ENCODE data around the gene CLDN22. TPM values are rescaled to one million over a fixed set of nuclear protein-coding genes. Genes with fewer than 3 reads are reported as not detected.

CLDN22 gene
- total and polyA plus RNA-seq, 4 donors = 0.09 to 0.49 (median 0.11) TPM; not detected in 1

GRCh38 chr4:183333202-183333601 is 13.1 kb upstream of the CLDN22 start:
- no peak overlapping the region for H3K27ac ChIP-seq (ENCODE audit: low read depth in 1 of 2, low read length in 1 of 2)
- no peaks in the 10 kb centered on the region for H3K36me3 ChIP-seq (ENCODE audit: control insufficient read depth in 4 of 4, insufficient read depth in 4 of 4, low read length in 4 of 4)
- peaks cover 0 to 5% (median 0%) of the 10 kb centered on the region in 5 donors for H3K4me1 ChIP-seq (ENCODE audit: control insufficient read depth in 5 of 5, insufficient read depth in 5 of 5, low read length in 5 of 5)
- no peak overlapping the region for H3K4me3 ChIP-seq
- no peak for DNase-seq
- no peak for TF ChIP-seq CTCF (IDR thresholded peaks at IDR 0.05; ENCODE audit: control extremely low read depth, extremely low read depth)
- no peak for ATAC-seq (ENCODE audit: insufficient read depth, low FRiP score)
- H3K9me3 ChIP-seq (ENCODE audit: control insufficient read depth in 4 of 4, insufficient read depth in 3 of 4, low read length in 3 of 4) = peaks cover 0 to 2% (median 0%) of the 10 kb centered on the region in 4 donors
- H3K9ac ChIP-seq (ENCODE audit: insufficient read depth in 1 of 2, low read length in 2 of 2) = no peak overlapping the region
- 92% methylated on average over 9 of the region's 9 CpGs for WGBS, 2 donors
- H3K27me3 ChIP-seq (ENCODE audit: control insufficient read depth in 3 of 3, insufficient read depth in 3 of 3, low read length in 2 of 3) = no peaks in the 10 kb centered on the region

GRCh38 chr4:183332447-183332846 is 12.4 kb upstream of the CLDN22 start:
- WGBS, 2 donors = 86 to 88% methylated on average over 11 of the region's 11 CpGs

GRCh38 chr4:183330841-183331240 is 10.8 kb upstream of the CLDN22 start:
- ATAC-seq (ENCODE audit: insufficient read depth, low FRiP score) = no peak
- H3K4me1 ChIP-seq (ENCODE audit: control insufficient read depth in 5 of 5, insufficient read depth in 5 of 5, low read length in 5 of 5) = peaks cover 0 to 5% (median 0%) of the 10 kb centered on the region in 5 donors
- H3K36me3 ChIP-seq (ENCODE audit: control insufficient read depth in 4 of 4, insufficient read depth in 4 of 4, low read length in 4 of 4) = no peaks in the 10 kb centered on the region
- TF ChIP-seq CTCF (IDR thresholded peaks at IDR 0.05; ENCODE audit: control extremely low read depth, extremely low read depth) = no peak
- WGBS, 2 donors = 90 to 96% methylated on average over 2 of the region's 2 CpGs
- no peak overlapping the region for H3K27ac ChIP-seq (ENCODE audit: low read depth in 1 of 2, low read length in 1 of 2)
- no peak overlapping the region for H3K9ac ChIP-seq (ENCODE audit: insufficient read depth in 1 of 2, low read length in 2 of 2)
- peaks cover 0 to 5% (median 0%) of the 10 kb centered on the region in 4 donors for H3K9me3 ChIP-seq (ENCODE audit: control insufficient read depth in 4 of 4, insufficient read depth in 3 of 4, low read length in 3 of 4)
- no peak overlapping the region for H3K4me3 ChIP-seq
- no peaks in the 10 kb centered on the region for H3K27me3 ChIP-seq (ENCODE audit: control insufficient read depth in 3 of 3, insufficient read depth in 3 of 3, low read length in 2 of 3)
- no peak for DNase-seq

More at GRCh38 chr4:183332447-183332846, 12.4 kb upstream of the CLDN22 start:
- H3K9ac ChIP-seq (ENCODE audit: insufficient read depth in 1 of 2, low read length in 2 of 2) = no peak overlapping the region
- no peaks in the 10 kb centered on the region for H3K36me3 ChIP-seq (ENCODE audit: control insufficient read depth in 4 of 4, insufficient read depth in 4 of 4, low read length in 4 of 4)
- H3K4me3 ChIP-seq = no peak overlapping the region
- peaks cover 0 to 2% (median 0%) of the 10 kb centered on the region in 4 donors for H3K9me3 ChIP-seq (ENCODE audit: control insufficient read depth in 4 of 4, insufficient read depth in 3 of 4, low read length in 3 of 4)
- no peak overlapping the region for H3K27ac ChIP-seq (ENCODE audit: low read depth in 1 of 2, low read length in 1 of 2)
- peaks cover 0 to 5% (median 0%) of the 10 kb centered on the region in 5 donors for H3K4me1 ChIP-seq (ENCODE audit: control insufficient read depth in 5 of 5, insufficient read depth in 5 of 5, low read length in 5 of 5)
- DNase-seq (no peak), ATAC-seq (ENCODE audit: insufficient read depth, low FRiP score) (no peak)
- H3K27me3 ChIP-seq (ENCODE audit: control insufficient read depth in 3 of 3, insufficient read depth in 3 of 3, low read length in 2 of 3) = no peaks in the 10 kb centered on the region
- TF ChIP-seq CTCF (IDR thresholded peaks at IDR 0.05; ENCODE audit: control extremely low read depth, extremely low read depth) = no peak

All from lung (tissue), 12 donors.